Activated CD4-positive, CD25-positive, alpha-beta regulatory T cell treated with anti-CD3 and anti-CD28 coated beads, Interleukin-2, amount 50 U/mL, for 72 hours (primary cell): ENCODE data around the gene OSBPL10.

Experiments
- DNase-seq: peaks from one replicate; pipeline ENCODE4 v3.0.0; 2021

The OSBPL10 gene

DNA sequence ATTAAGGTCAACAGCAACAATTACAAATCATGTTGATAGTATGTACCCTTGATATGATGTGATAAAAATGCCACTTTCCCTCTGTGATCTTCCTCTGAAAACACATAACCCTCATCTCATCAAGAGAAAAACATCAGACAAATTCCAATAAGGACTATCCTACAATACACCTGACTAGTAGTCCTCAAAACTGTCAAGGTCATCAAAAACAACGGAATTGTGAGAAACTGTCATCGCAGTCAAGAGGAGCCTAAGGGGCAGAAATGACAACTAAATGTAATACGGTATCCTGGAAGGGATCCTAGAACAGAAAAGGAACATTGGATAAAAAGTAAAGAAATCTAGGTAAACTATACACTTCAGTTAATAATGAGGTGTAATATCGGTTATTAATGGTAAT is 59.2 kb downstream of the OSBPL10 start:
- no peak for DNase-seq

DNA sequence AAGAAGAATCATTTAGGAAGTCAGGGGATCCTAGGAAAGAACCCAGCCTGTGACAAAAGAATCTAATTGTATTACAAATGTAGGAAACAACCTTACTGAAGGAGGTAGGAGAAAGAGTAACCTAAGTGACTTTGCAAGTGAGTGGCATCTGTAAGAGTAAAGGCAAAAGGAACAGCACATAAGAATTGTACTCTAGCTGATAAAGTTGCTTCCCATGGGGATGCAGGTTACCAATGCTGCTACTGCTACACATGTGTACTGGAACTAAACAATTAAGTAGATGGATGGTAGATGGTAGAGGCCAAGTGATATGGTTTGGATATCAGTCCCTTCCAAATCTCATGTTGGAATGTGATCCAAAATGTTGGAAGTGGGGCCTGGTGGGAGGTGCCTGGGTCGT is 60.8 kb downstream of the OSBPL10 start:
- no peak for DNase-seq

DNA sequence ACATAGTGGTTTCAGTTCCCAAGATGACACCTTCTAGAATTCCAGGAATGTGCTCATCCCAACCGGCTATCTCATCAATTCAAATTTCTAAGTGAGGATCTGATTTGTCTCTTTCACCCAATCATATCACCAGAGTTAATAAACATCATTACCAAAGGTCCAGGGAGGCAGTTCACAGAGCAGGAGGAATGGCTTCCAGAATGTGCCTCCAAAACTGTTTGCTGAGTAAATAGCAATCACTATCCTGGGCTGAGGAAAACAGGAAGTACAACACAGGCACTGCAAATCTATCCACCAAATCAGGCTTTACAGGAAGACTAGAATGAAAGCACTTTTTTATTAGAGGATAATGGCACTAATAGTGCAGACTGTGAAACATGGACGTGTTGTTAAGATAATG is 61.5 kb downstream of the OSBPL10 start:
- DNase-seq = no peak

GRCh38 chr3:31918179-31919150 is 62.6 kb downstream of the OSBPL10 start:
- no peak for DNase-seq

DNA sequence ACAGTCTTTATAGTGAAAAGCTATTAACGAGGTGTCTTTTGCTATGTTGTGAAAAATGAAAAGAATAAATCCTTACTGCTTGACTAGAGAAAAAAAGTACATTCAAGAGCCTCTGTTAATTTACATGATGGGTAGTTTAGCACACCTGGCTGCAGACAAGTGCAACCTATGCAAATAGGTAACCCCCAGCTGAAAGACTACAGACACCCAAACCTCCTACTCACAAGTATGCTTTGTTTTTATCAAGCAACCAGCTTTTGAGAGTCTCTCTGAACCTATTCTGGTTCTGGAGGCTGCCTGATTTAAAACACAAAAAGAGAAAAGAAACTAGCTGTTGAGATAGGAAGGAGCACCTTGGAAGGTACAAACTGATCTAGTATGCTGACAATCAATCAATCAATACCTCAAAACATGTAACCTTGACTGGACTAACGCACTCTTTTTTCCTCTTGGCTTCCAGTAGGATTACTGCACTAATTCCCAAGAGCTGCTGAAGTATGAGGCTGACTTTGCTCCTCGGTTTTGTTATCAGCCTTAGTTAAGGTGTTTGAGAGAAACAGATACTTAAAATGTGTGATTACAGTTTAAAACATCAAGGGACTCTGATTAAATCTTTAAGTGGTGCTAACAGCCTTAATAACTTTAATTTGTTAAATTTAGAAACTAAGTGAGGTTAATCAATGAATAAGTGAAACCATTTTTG is 63.6 kb downstream of the OSBPL10 start:
- DNase-seq = no peak

GRCh38 chr3:31911643-31912042 is 69.4 kb downstream of the OSBPL10 start:
- no peak for DNase-seq

GRCh38 chr3:31911124-31911523 is 69.9 kb downstream of the OSBPL10 start:
- DNase-seq = no peak

DNA sequence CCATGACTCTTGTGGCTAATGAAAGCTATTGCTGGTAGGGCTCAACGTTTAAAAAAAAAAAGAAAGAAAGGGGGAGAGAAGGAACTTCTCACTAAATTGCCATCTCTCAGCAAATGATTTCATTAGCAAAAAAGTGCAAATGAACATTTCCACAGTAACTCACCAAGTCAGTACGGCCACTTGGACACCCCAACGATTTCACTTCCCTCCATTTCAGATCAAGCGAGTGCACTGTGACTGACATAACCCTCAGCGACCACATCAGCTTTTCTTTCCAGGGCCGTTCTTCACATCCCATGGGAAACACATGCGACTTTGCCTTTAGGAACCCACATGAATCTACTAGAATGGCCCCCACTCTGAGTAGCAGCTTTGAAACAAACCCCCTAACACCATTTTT is 71.6 kb downstream of the OSBPL10 start:
- no peak for DNase-seq

- no peak for DNase-seq
These were observed 72.5 kb downstream of the OSBPL10 start for GRCh38 chr3:31908391-31909097.

GRCh38 chr3:31906182-31906581 is 74.9 kb downstream of the OSBPL10 start:
- DNase-seq = no peak

GRCh38 chr3:31903686-31904431 is 77.2 kb downstream of the OSBPL10 start:
- DNase-seq = no peak

GRCh38 chr3:31900583-31900982 is 80.5 kb downstream of the OSBPL10 start:
- no peak for DNase-seq

GRCh38 chr3:31896648-31897433 is 84.2 kb downstream of the OSBPL10 start:
- no peak for DNase-seq

- no peak for DNase-seq
These were observed 85.0 kb downstream of the OSBPL10 start for GRCh38 chr3:31896026-31896425.

- DNase-seq = no peak
These were observed 85.6 kb downstream of the OSBPL10 start for GRCh38 chr3:31895471-31895870.

GRCh38 chr3:31892916-31893573 is 88.0 kb downstream of the OSBPL10 start:
- no peak for DNase-seq

DNA sequence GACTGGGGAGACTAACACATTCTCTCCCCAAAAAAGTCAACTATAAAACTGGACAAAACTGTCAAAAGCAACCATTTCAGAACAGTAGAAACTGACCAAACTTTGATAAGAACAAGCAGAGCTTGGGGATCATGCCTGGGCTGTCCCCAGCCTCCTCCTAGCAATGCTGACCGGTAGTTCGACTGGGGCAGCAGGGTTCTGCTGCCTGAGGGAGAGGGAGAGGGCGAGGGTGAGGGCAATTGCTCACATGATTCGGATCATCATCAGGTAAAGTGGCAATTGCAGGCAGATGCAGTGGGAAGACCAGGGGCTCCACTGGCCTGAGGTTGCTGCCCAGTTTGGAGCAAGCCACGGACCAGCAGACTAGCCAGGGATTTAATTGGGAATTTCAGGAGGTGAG is 88.6 kb downstream of the OSBPL10 start:
- DNase-seq = no peak

DNA sequence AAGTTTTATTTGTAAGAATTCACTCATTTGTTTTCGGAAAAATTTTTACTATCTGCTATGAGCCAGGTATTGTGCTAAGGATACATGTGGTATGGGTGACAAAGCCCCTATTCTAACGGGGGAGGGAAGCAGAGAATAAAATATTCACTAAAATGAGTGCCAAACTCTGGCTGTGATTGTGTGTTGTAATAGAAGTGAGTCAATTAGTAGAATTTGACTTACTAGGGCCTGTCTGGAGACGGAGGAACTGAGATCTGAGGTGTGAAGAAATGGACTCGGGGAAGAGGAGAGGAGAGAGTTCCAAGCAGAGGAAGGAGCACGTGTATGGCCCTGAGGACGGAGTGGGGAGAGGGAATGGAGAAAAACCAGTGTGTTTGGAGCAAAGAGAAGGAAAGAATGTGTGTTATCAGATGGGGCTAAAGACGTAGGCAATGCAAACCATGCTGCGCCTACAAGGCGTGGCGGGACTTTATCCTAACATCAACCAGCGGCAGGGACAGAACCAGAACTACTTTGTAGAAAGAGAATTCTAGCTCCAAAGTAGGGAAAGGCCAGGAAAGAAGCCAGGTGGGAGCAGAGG is 89.1 kb downstream of the OSBPL10 start:
- DNase-seq = no peak

DNA sequence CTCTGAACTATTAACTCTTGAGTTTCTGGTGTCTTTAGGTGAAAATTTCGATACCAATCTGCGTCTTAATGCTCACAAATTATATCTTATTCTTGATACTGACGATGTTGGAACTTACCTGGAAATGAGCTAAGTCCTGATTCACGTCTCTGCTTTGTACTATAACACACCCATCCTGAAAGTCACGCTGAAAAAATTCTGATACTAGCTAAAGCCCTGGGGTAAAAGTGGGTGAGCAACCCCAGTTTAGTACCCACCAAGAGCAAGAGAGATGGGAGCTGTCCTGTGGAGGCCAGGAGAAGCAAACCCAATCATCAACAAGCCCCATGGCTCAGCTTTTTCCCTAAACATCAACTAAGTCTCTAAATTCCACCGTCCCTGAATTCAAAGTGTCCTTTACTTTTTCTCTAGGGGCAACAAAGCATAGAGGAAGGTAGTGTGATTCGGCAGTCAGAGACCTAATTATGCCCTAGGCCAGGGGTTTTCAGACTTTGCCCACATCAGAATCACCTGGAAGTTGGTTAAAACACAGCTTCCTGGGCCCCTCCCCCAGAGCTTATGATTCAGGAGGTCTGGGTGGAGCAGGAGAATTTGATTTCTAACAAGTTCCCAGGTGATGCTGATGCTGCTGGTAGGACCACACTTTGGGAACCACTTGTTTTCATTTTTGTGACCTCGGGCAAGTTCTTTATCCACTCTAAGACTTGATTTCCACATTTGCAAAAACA is 90.2 kb downstream of the OSBPL10 start:
- DNase-seq = no peak

DNA sequence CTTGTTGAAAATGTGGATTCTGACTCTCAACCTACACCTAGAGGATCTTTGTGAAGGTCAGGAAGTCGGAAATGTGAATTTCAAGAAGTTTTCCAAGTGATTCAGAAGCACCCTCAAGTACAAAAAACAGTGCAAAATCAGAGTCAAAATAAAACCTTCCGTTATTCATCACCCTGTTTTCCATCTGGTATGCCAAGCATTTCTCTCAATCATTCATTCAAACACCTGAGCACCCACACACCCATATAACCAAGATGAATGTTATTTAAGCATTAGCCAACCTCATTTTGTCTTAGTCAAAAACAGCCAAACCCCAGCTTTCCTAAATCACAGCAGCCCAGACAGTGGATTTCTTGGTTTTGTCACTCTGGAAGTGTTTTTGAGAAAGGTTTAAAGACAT is 91.1 kb downstream of the OSBPL10 start:
- no peak for DNase-seq
